ENCODE data around the gene DICER1.

DICER1 gene

DNA sequence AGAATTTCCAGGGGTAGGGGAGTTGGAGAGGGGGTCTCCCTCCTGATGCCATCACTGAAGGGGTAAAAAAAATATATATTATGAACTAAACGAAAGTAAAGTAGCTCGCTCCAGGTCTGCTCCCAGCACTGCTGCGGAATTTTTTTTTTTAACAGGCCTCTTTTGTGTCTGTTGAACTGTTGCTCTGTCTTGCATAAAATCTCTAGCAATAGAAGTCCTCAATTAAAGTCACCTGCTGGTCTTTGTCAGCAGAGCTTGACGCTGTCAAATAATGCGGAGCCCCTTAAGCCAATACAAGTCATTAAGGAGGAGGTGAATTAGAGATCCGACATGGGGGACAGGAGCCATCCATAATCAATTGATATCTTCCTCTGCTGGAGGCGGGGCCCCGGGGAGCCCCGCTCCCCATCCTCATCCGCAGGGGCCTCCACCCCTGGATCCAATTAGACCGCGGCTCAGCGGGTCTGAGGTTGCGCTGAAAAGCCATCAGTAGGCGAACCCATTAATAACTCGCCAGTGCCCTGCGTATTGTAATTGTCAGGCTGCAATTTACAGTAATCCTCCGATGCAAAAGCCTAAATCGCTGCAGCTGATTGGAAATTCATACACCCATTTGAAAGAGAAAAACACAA is 85.6 kb downstream of the DICER1 start:
- TF ChIP-seq, protein P1, sequence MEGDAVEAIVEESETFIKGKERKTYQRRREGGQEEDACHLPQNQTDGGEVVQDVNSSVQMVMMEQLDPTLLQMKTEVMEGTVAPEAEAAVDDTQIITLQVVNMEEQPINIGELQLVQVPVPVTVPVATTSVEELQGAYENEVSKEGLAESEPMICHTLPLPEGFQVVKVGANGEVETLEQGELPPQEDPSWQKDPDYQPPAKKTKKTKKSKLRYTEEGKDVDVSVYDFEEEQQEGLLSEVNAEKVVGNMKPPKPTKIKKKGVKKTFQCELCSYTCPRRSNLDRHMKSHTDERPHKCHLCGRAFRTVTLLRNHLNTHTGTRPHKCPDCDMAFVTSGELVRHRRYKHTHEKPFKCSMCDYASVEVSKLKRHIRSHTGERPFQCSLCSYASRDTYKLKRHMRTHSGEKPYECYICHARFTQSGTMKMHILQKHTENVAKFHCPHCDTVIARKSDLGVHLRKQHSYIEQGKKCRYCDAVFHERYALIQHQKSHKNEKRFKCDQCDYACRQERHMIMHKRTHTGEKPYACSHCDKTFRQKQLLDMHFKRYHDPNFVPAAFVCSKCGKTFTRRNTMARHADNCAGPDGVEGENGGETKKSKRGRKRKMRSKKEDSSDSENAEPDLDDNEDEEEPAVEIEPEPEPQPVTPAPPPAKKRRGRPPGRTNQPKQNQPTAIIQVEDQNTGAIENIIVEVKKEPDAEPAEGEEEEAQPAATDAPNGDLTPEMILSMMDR (IDR thresholded peaks at IDR 0.05; ENCODE audit: low read depth, low read length, missing control alignments): no peak
- no peak overlapping the region for H3K4me3 ChIP-seq (ENCODE audit: low read depth, low read length)
- in situ Hi-C loops (cut with HindIII; ENCODE audit: low sequenced_read_pairs): no loop called here
- no peak for DNase-seq (ENCODE audit: low read depth)

DNA sequence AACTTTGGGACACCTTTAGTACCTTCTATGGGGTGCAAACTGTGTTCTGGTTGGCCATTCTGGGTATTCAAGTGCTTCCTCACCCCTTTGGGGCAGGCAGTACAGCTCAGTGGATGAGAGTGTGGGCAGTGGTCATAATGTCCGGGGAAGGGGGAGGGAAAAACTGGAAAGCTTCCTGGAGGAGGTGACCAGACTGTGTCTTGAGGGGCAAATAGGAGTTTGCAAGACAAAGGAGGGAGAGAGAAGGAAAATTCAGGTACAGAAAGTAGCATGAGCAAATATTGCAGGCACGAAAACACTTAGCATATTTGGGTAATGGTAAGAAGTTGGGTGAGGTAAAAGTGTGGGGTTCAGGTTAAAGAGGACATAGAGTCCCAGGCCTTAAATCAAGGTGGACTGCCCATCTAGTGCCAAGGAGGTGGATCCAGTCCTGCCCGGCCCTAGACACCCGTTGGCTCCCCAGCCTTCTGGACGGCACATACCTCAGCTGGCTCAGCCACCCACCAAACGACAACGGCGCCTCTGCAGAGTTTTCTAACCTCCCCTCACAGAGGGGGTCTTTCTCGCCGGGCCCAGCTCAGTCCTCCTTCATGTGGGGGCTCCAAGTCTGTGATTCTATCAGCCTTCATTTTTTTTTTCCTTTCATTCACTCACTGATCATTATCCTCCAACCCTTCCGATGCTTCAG is 86.4 kb downstream of the DICER1 start:
- TF ChIP-seq, protein P1 (IDR thresholded peaks at IDR 0.05; ENCODE audit: low read depth, low read length, missing control alignments): no peak
- no peak overlapping the region for H3K4me3 ChIP-seq (ENCODE audit: low read depth, low read length)
- no peak for DNase-seq (ENCODE audit: low read depth)
- in situ Hi-C loops (cut with HindIII; ENCODE audit: low sequenced_read_pairs): no loop called here

DNA sequence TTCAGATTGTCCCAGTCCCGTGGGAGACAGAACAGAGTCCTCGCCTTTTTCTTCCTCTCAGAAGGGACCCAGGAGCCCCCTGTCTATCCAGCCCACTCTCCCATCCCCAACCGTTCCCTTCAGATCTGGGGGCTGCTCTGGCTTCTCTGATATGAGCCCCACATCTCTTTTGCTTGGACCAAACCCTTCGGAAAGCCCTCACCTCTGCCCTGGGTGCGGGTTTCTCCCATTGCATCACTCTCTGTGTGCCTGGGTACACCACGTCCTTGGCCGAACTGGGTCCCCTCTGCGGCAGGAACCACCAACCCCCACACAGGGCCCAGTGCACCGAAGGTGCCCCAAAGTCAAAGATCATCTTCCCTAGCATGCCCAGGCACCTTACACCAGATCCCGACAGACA is 87.8 kb downstream of the DICER1 start:
- in situ Hi-C loops (cut with HindIII; ENCODE audit: low sequenced_read_pairs): no loop called here
- no peak for DNase-seq (ENCODE audit: low read depth)
- no peak overlapping the region for H3K4me3 ChIP-seq (ENCODE audit: low read depth, low read length)
- TF ChIP-seq, protein P1 (IDR thresholded peaks at IDR 0.05; ENCODE audit: low read depth, low read length, missing control alignments): no peak

DNA sequence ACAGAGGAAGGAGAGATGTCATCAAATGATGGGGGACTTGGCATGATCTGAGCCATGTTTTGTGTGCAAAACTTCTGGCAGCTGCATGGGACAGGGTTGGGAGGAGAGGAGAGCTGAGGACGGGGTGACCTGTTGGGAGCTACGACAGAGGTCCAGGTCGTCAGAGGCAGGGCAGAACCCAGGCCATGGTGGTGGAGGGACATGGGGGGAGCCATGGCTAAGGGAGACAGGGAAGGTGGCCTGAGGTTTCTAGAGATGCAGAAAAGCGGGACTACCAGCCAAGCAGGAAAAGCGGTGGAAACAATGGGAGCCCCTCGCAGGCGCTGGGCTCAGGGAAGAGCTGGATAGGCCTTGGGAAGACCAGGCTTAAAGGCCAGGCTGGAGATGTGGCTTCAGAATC is 88.3 kb downstream of the DICER1 start:
- in situ Hi-C loops (cut with HindIII; ENCODE audit: low sequenced_read_pairs): no loop called here
- no peak for DNase-seq (ENCODE audit: low read depth)
- TF ChIP-seq, protein P1 (IDR thresholded peaks at IDR 0.05; ENCODE audit: low read depth, low read length, missing control alignments): no peak
- H3K4me3 ChIP-seq (ENCODE audit: low read depth, low read length): no peak overlapping the region

DNA sequence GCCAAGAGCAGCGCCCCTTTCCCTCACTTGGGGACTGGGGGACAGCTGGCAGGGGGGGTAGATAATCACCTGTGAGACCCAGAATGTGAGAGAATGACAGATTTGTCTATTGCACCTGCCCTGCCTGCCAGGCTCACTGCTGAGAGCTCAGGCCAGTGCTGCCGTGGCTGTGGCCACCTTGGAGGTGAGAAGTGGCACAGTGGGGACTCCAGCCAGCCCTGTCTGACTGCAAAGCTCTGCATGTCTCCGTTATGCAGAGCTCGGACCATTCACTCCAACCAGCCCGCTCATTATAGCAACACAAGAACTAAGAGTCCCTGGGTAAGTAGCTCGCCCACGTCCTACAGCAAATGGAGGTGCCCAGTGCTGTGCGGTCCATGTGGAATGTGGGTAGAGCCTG is 88.8 kb downstream of the DICER1 start:
- no peak for DNase-seq (ENCODE audit: low read depth)
- in situ Hi-C loops (cut with HindIII; ENCODE audit: low sequenced_read_pairs): no loop called here

DNA sequence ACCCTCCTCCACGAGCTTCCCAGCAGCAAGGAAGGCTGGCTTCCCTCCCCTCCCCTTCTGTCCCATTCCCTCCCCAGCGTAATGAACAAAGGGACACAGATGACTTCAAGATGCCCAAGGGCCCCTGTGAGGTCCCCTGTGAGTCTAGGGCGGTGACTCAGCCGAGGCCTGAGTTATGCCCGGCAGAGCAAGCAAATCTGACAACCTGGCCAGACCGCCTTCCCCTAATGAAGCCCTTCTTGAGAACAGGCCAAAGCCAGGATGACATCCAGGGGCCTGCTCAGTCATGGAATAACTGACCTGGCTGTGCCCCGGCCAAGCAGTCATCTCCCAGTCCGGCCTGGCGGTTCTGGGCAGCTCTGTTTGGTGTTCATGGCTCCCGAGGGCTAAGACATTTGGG is 89.2 kb downstream of the DICER1 start:
- H3K4me3 ChIP-seq (ENCODE audit: low read depth, low read length): no peak overlapping the region
- no peak for DNase-seq (ENCODE audit: low read depth)
- TF ChIP-seq, protein P1 (IDR thresholded peaks at IDR 0.05; ENCODE audit: low read depth, low read length, missing control alignments): no peak
- in situ Hi-C loops (cut with HindIII; ENCODE audit: low sequenced_read_pairs): no loop called here

More for the DNA sequence above, 88.8 kb downstream of the DICER1 start:
- TF ChIP-seq, protein P1 (IDR thresholded peaks at IDR 0.05; ENCODE audit: low read depth, low read length, missing control alignments): no peak
- no peak overlapping the region for H3K4me3 ChIP-seq (ENCODE audit: low read depth, low read length)
